Measurements from ENCODE around the gene FAM83C.

Gene FAM83C

GRCh38 chr20:35273449-35274171 lies 18.6 kb downstream of the FAM83C start:
- TF ChIP-seq CTCF (IDR thresholded peaks at IDR 0.05; ENCODE audit: extremely low read depth, insufficient read depth, missing control alignments), result no peak
- no peak for DNase-seq (ENCODE audit: low spot score)
- in situ Hi-C loops (cut with MboI; ENCODE audit: low pct_unique_long_range_greater_than_20kb, low sequenced_read_pairs, unreplicated experiment), result no loop called here

- DNase-seq (ENCODE audit: low spot score), result no peak
- TF ChIP-seq CTCF (IDR thresholded peaks at IDR 0.05; ENCODE audit: extremely low read depth, insufficient read depth, missing control alignments), result no peak
- in situ Hi-C loops (cut with MboI; ENCODE audit: low pct_unique_long_range_greater_than_20kb, low sequenced_read_pairs, unreplicated experiment), result no loop called here
Observed at GRCh38 chr20:35271904-35272303, 20.3 kb downstream of the FAM83C start.

- no peak for DNase-seq (ENCODE audit: low spot score)
- no peak for TF ChIP-seq CTCF (IDR thresholded peaks at IDR 0.05; ENCODE audit: extremely low read depth, insufficient read depth, missing control alignments)
- in situ Hi-C loops (cut with MboI; ENCODE audit: low pct_unique_long_range_greater_than_20kb, low sequenced_read_pairs, unreplicated experiment), result no loop called here
Observed at GRCh38 chr20:35271073-35271882, 20.9 kb downstream of the FAM83C start.

- in situ Hi-C loops (cut with MboI; ENCODE audit: low pct_unique_long_range_greater_than_20kb, low sequenced_read_pairs, unreplicated experiment), result no loop called here
- DNase-seq (ENCODE audit: low spot score), result no peak
- no peak for TF ChIP-seq CTCF (IDR thresholded peaks at IDR 0.05; ENCODE audit: extremely low read depth, insufficient read depth, missing control alignments)
Observed at GRCh38 chr20:35270021-35270902, 22.0 kb downstream of the FAM83C start.

GRCh38 chr20:35269055-35269781 lies 23.0 kb downstream of the FAM83C start:
- in situ Hi-C loops (cut with MboI; ENCODE audit: low pct_unique_long_range_greater_than_20kb, low sequenced_read_pairs, unreplicated experiment), result no loop called here

More at GRCh38 chr20:35269055-35269781, 23.0 kb downstream of the FAM83C start:
- peak; percentile 82 for DNase-seq (ENCODE audit: low spot score)
- TF ChIP-seq CTCF (IDR thresholded peaks at IDR 0.05; ENCODE audit: extremely low read depth, insufficient read depth, missing control alignments), result peak; percentile 87

Measured in GM13977 (cell line).